Thymus (tissue), 11 donors: ENCODE measurements around the gene HOXA9. TPM values are rescaled to one million over a fixed set of nuclear protein-coding genes. Genes with fewer than 3 reads are reported as not detected.

ENCODE experiments used
- DNase-seq, 9 donors: peaks; one replicate each; pipeline ENCODE4 v3.0.0-alpha.2; 2013; ENCODE audit warnings: low spot score in 9 of 9, low read depth in 6 of 9, missing footprints in 1 of 9
- H3K27ac ChIP-seq, 2 donors: one replicate each; pipeline ENCODE4 v1.5.1; 2013; ENCODE audit warnings: control low read depth in 1 of 2, low read depth in 1 of 2, low read length in 1 of 2, mild to moderate bottlenecking in 1 of 2, moderate library complexity in 1 of 2
- H3K27me3 ChIP-seq, 2 donors: one replicate each; pipeline ENCODE4 v1.5.1; 2013; ENCODE audit warnings: low read length in 1 of 2; ENCODE audit not compliant: control insufficient read depth in 2 of 2, insufficient read depth in 1 of 2
- H3K36me3 ChIP-seq, 2 donors: one replicate each; pipeline ENCODE4 v1.5.1; 2013; ENCODE audit warnings: low read length in 1 of 2, mild to moderate bottlenecking in 1 of 2, moderate library complexity in 1 of 2; ENCODE audit not compliant: control insufficient read depth in 2 of 2, insufficient read depth in 2 of 2
- H3K4me1 ChIP-seq, 2 donors: one replicate each; pipeline ENCODE4 v1.5.1; 2013; ENCODE audit warnings: low read length in 2 of 2; ENCODE audit not compliant: control insufficient read depth in 2 of 2, insufficient read depth in 2 of 2
- H3K4me3 ChIP-seq, 2 donors: one replicate each; pipeline ENCODE4 v1.5.1; 2013; ENCODE audit warnings: low read length in 2 of 2, control low read depth in 1 of 2, mild to moderate bottlenecking in 1 of 2
- H3K9me3 ChIP-seq, 2 donors: one replicate each; pipeline ENCODE4 v1.5.1; 2013; ENCODE audit warnings: low read length in 1 of 2, mild to moderate bottlenecking in 1 of 2; ENCODE audit not compliant: control insufficient read depth in 2 of 2, insufficient read depth in 1 of 2
- WGBS: extraction: QIAGEN DNeasy Blood & Tissue Kit; methylation state at CpG from one replicate; pipeline ENCODE4 v1.1.7; 2013; 5-methylcytosine and 5-hydroxymethylcytosine counted together
- polyA plus RNA-seq: library from polyadenylated mRNA; stranded (reverse); fragments of 200-250 nt; gene quantifications from one replicate; pipeline ENCODE4 v1.2.3, GENCODE V29; 2013
- total RNA-seq: library from RNA; stranded (reverse); fragments of 120-200 nt; gene quantifications from one replicate; pipeline ENCODE4 v1.2.4, GENCODE V29; 2013
- donor health status: healthy.

The HOXA9 gene
- total and polyA plus RNA-seq, 2 donors = 1.5 to 4.9 TPM

- peak overlapping the region; percentile 68 to 80 for H3K27ac ChIP-seq
- peaks cover 0 to 8% of the 10 kb centered on the region in 2 donors for H3K4me1 ChIP-seq
- no peaks in the 10 kb centered on the region for H3K9me3 ChIP-seq
- peaks cover 0 to 72% of the 10 kb centered on the region in 2 donors for H3K27me3 ChIP-seq
- DNase-seq = no peak
- 91% methylated on average over 26 of the region's 26 CpGs for WGBS
- H3K36me3 ChIP-seq = no peaks in the 10 kb centered on the region
- H3K4me3 ChIP-seq = peak overlapping the region; percentile 26 to 31
Observed at GRCh38 chr7:27113991-27114769, 51.2 kb downstream of the HOXA9 start.

GRCh38 chr7:27112955-27113949 is 52.1 kb downstream of the HOXA9 start:
- DNase-seq = no peak
- Histone ChIP-seq H3K4me1 (peaks cover 0 to 8% of the 10 kb centered on the region in 2 donors), H3K4me3 (peak overlapping the region; percentile 31 to 40), H3K27me3 (peaks cover 0 to 79% of the 10 kb centered on the region in 2 donors), H3K36me3 (no peaks in the 10 kb centered on the region), H3K27ac (peak overlapping the region; percentile 71 to 88), H3K9me3 (no peaks in the 10 kb centered on the region)
- 87% methylated on average over 57 of the region's 57 CpGs for WGBS

Other genes starting within 250 kb of the HOXA9 start
- 0.28 TPM for gene HOXA1, start 69.5 kb downstream of the HOXA9 start, total RNA-seq
- 0.71 TPM for gene HOXA1, start 69.5 kb downstream of the HOXA9 start, polyA plus RNA-seq
- 1.5 TPM for gene HOXA2, start 62.9 kb downstream of the HOXA9 start, total RNA-seq
- 3.9 TPM for gene HOXA2, start 62.9 kb downstream of the HOXA9 start, polyA plus RNA-seq
- 0.42 TPM for gene HOXA4, start 34.8 kb downstream of the HOXA9 start, total RNA-seq
- gene HOXA4, start 34.8 kb downstream of the HOXA9 start, polyA plus RNA-seq = 3.0 TPM
- gene HOXA5, start 21.9 kb downstream of the HOXA9 start, total RNA-seq = 0.24 TPM
- 0.43 TPM for gene HOXA5, start 21.9 kb downstream of the HOXA9 start, polyA plus RNA-seq
- 0.33 TPM for gene HOXA6, start 17.8 kb downstream of the HOXA9 start, total RNA-seq
- gene HOXA6, start 17.8 kb downstream of the HOXA9 start, polyA plus RNA-seq = 0.09 TPM
- 0.80 TPM for gene HOXA3, start 13.0 kb downstream of the HOXA9 start, total RNA-seq
- 5.5 TPM for gene HOXA3, start 13.0 kb downstream of the HOXA9 start, polyA plus RNA-seq
- 0.57 TPM for gene HOXA7, start 8.9 kb downstream of the HOXA9 start, total RNA-seq
- gene HOXA7, start 8.9 kb downstream of the HOXA9 start, polyA plus RNA-seq = 0.41 TPM
- gene HOXA10, start 8.8 kb upstream of the HOXA9 start, total RNA-seq = 1.1 TPM
- 3.5 TPM for gene HOXA10, start 8.8 kb upstream of the HOXA9 start, polyA plus RNA-seq
- not detected for gene HOXA11, start 19.7 kb upstream of the HOXA9 start, total RNA-seq
- gene HOXA11, start 19.7 kb upstream of the HOXA9 start, polyA plus RNA-seq = under 0.01 TPM
- gene HOXA13, start 34.6 kb upstream of the HOXA9 start, total RNA-seq = not detected
- gene HOXA13, start 34.6 kb upstream of the HOXA9 start, polyA plus RNA-seq = 0.02 TPM
- not detected for gene EVX1, start 77.3 kb upstream of the HOXA9 start, total RNA-seq
- gene EVX1, start 77.3 kb upstream of the HOXA9 start, polyA plus RNA-seq = 0.05 TPM